SK-N-SH (cell line): Measurements from ENCODE around the gene FHOD3. TPM values are rescaled to one million over a fixed set of nuclear protein-coding genes. Genes with fewer than 3 reads are reported as not detected.
"Not testable (repeated sequence)": the region's sequence is repeated elsewhere in the genome, so short reads cannot be mapped to it uniquely, and the experiment has no call there.

Experiments
- CTCF ChIA-PET: fragments of 300-600, 350-600 bp; formaldehyde crosslinking; extraction: SDS; loops from one replicate; lab custom pipeline; 2021; lab: Yijun Ruan, JAX
- POLR2A ChIA-PET: fragments of 350-600 bp; sonication (Branson Sonifier 250); formaldehyde crosslinking; extraction: SDS; loops from one replicate; lab custom pipeline; 2020; ENCODE audit warnings: antibody characterized with exemption, inconsistent platforms; lab: Yijun Ruan, JAX
- DNase-seq: peaks from one replicate; pipeline ENCODE4 v3.0.0; 2012
- H2AFZ ChIP-seq: fragments of 200-600 bp; sonication (generic); 2 replicates; pipeline ENCODE4 v1.8.1; 2016; ENCODE audit warnings: antibody characterized with exemption, mild to moderate bottlenecking, low read depth
- H3F3A ChIP-seq: fragments of 200-600 bp; sonication (generic); replicated peaks from 2 replicates; pipeline ENCODE3; 2016; ENCODE audit warnings: antibody characterized with exemption, mild to moderate bottlenecking; ENCODE audit not compliant: insufficient read depth
- H3K27ac ChIP-seq, 2 experiments: fragments of 200-500 bp in 1 of 2; fragments of 200-600 bp in 1 of 2; sonication (Bioruptor generic) in 1 of 2; sonication (generic), shearing (Covaris generic) in 1 of 2; 2 replicates each; pipeline versions ENCODE4 v1.5.1 to v1.6.1; 2014 to 2016; ENCODE audit warnings: low read depth in 2 of 2, inconsistent platforms in 1 of 2, low read length in 1 of 2, mild to moderate bottlenecking in 1 of 2, mixed read lengths in 1 of 2
- H3K27me3 ChIP-seq: fragments of 200-600 bp; sonication (generic), shearing (Covaris generic); 2 replicates; pipeline ENCODE4 v1.6.1; 2016; ENCODE audit warnings: mixed run types; ENCODE audit not compliant: insufficient read depth
- H3K36me3 ChIP-seq, 2 experiments: fragments of 200-500 bp in 1 of 2; fragments of 200-600 bp in 1 of 2; sonication (Bioruptor generic) in 1 of 2; sonication (generic) in 1 of 2; replicated peaks in 1 of 2; 2 replicates each; pipeline versions ENCODE3 to v1.5.1; 2014 to 2016; ENCODE audit warnings: low read length in 1 of 2, mild to moderate bottlenecking in 1 of 2; ENCODE audit not compliant: insufficient read depth in 2 of 2, control insufficient read depth in 1 of 2
- H3K4me1 ChIP-seq, 2 experiments: fragments of 200-500 bp in 1 of 2; fragments of 200-600 bp in 1 of 2; sonication (Bioruptor generic) in 1 of 2; sonication (generic), shearing (Covaris generic) in 1 of 2; 2 replicates each; pipeline versions ENCODE4 v1.5.1 to v1.6.1; 2014 to 2016; ENCODE audit warnings: low read depth in 1 of 2, low read length in 1 of 2, mixed run types in 1 of 2; ENCODE audit not compliant: insufficient read depth in 2 of 2, control insufficient read depth in 1 of 2
- H3K4me2 ChIP-seq: fragments of 200-600 bp; sonication (generic), shearing (Covaris generic); 2 replicates; pipeline ENCODE4 v1.6.1; 2017; ENCODE audit warnings: mixed run types
- H3K4me3 ChIP-seq, 2 experiments: fragments of 200-500 bp in 1 of 2; fragments of 200-600 bp in 1 of 2; sonication (Bioruptor generic) in 1 of 2; sonication (generic), shearing (Covaris generic) in 1 of 2; 2 replicates each; pipeline versions ENCODE4 v1.5.1 to v1.8.1; 2014 to 2016; ENCODE audit warnings: low read depth in 2 of 2, inconsistent platforms in 1 of 2, low read length in 1 of 2, mild to moderate bottlenecking in 1 of 2, mixed read lengths in 1 of 2, moderate library complexity in 1 of 2
- H3K79me2 ChIP-seq: fragments of 200-600 bp; sonication (generic); 2 replicates; pipeline ENCODE4 v1.8.1; 2017; ENCODE audit warnings: mild to moderate bottlenecking; ENCODE audit not compliant: insufficient read depth
- H3K9ac ChIP-seq: fragments of 200-600 bp; sonication (generic); 2 replicates; pipeline ENCODE4 v1.6.1; 2017; ENCODE audit warnings: mixed run types
- H3K9me2 ChIP-seq: fragments of 200-600 bp; sonication (generic); 2 replicates; pipeline ENCODE4 v1.6.1; 2017; ENCODE audit warnings: mixed run types
- H3K9me3 ChIP-seq: fragments of 200-600 bp; sonication (generic); 2 replicates; pipeline ENCODE4 v1.6.1; 2017; ENCODE audit warnings: mixed run types, mild to moderate bottlenecking, moderate library complexity
- H4K20me1 ChIP-seq: fragments of 200-600 bp; sonication (generic); 2 replicates; pipeline ENCODE4 v1.6.1; 2017; ENCODE audit warnings: mild to moderate bottlenecking, mixed run types; ENCODE audit not compliant: insufficient read depth
- ELF1 ChIP-seq: IDR thresholded peaks from 2 replicates; pipeline ENCODE4 v1.4.0; 2012
- FOSL2 ChIP-seq: IDR thresholded peaks from 2 replicates; pipeline ENCODE4 v1.4.0; 2012; ENCODE audit warnings: low read depth, mild to moderate bottlenecking, moderate library complexity, borderline replicate concordance
- FOXJ3 ChIP-seq: sonication (generic); formaldehyde crosslinking; IDR thresholded peaks from 2 replicates; pipeline ENCODE4 v1.5.1; 2020; ENCODE audit warnings: mild to moderate bottlenecking, missing genetic modification reagents
- FOXM1 ChIP-seq: IDR thresholded peaks from 2 replicates; pipeline ENCODE4 v1.4.0; 2012; ENCODE audit warnings: low read depth, mild to moderate bottlenecking
- JUND ChIP-seq: IDR thresholded peaks from 2 replicates; pipeline ENCODE4 v1.4.0; 2012
- NRF1 ChIP-seq: IDR thresholded peaks from 2 replicates; pipeline ENCODE4 v1.6.1; 2012; ENCODE audit warnings: low read depth, mild to moderate bottlenecking, low read length
- RAD21 ChIP-seq: IDR thresholded peaks from 2 replicates; pipeline ENCODE4 v1.6.1; 2012; ENCODE audit warnings: mild to moderate bottlenecking, low read length
- RFX5 ChIP-seq: IDR thresholded peaks from 2 replicates; pipeline ENCODE4 v1.6.1; 2012; ENCODE audit warnings: mild to moderate bottlenecking, improper control_type of control experiment, low read length
- RXRA ChIP-seq: IDR thresholded peaks from 2 replicates; pipeline ENCODE4 v1.4.0; 2012; ENCODE audit warnings: low read depth, mild to moderate bottlenecking, borderline replicate concordance
- SIN3A ChIP-seq: IDR thresholded peaks from 2 replicates; pipeline ENCODE4 v1.6.1; 2012; ENCODE audit warnings: low read depth, mild to moderate bottlenecking, low read length, moderate library complexity, borderline replicate concordance
- SMC3 ChIP-seq: IDR thresholded peaks from 2 replicates; pipeline ENCODE4 v1.6.1; 2012; ENCODE audit warnings: low read depth, low read length, improper control_type of control experiment
- TAF1 ChIP-seq: IDR thresholded peaks from 2 replicates; pipeline ENCODE4 v1.6.1; 2012; ENCODE audit warnings: low read depth, mild to moderate bottlenecking, low read length, moderate library complexity, borderline replicate concordance
- TCF12 ChIP-seq: IDR thresholded peaks from 2 replicates; pipeline ENCODE4 v1.4.0; 2012
- ZBTB33 ChIP-seq: IDR thresholded peaks from 2 replicates; pipeline ENCODE4 v1.4.0; 2012; ENCODE audit warnings: low read depth, borderline replicate concordance
- WGBS: methylation state at CpG from one replicate; pipeline ENCODE4 v1.1.6; 2017; ENCODE audit warnings: low lambda C conversion rate; 5-methylcytosine and 5-hydroxymethylcytosine counted together
- polyA plus RNA-seq, 3 experiments: library from polyadenylated mRNA; depleted of rRNA; stranded (reverse); fragments of >200 nt; gene quantifications; 2 replicates each; pipeline ENCODE4 v1.2.3, GENCODE V29; 2012

Gene FHOD3
- polyA plus RNA-seq, 1 of the 3 experiments (the other 2 are of a cell fraction): 10.9 TPM

- H3K4me2 ChIP-seq: no peak overlapping the region
- no peaks in the 10 kb centered on the region; a peak in 1 of 4 replicates for H3K4me1 ChIP-seq
- no peak overlapping the region for H3K9ac ChIP-seq
- H3K36me3 ChIP-seq: peaks cover 18 to 75% of the 10 kb centered on the region in 2 experiments
- H3K79me2 ChIP-seq: peaks cover 2% of the 10 kb centered on the region; the same call in 1 of the 2 replicates
- peaks cover 3% of the 10 kb centered on the region for H3F3A ChIP-seq
- 0 out of 2 replicates have a peak, but pooled peaks cover 2% of the 10 kb centered on the region for H4K20me1 ChIP-seq
- CTCF ChIA-PET: interaction anchor here (0.7 to 4.0 kb wide), 3 partner anchors 14 to 505 kb away, joined by 3 to 10 read pairs (median 5); partner anchors contain the start of genes KIAA1328 and TPGS2
- H2AFZ ChIP-seq: no peak overlapping the region
- WGBS: 100% methylated on average over 1 of the region's 1 CpG
- no peak for DNase-seq
- H3K9me2 ChIP-seq: no peaks in the 10 kb centered on the region
- POLR2A ChIA-PET: no interaction called here
- H3K27ac ChIP-seq: no peak overlapping the region; a peak in 1 of 4 replicates
- H3K27me3 ChIP-seq: no peaks in the 10 kb centered on the region
- TF ChIP-seq RFX5 (no peak), RXRA (no peak), SIN3A (no peak), TCF12 (no peak), SMC3 (no peak), FOSL2 (no peak), ELF1 (no peak), RAD21 (no peak), TAF1 (no peak), ZBTB33 (no peak), JUND (no peak), FOXM1 (no peak), NRF1 (no peak), FOXJ3 (CRISPR knock-in tag) (no peak)
- no peak overlapping the region for H3K4me3 ChIP-seq
- no peaks in the 10 kb centered on the region for H3K9me3 ChIP-seq
These were observed 517.5 kb downstream of the FHOD3 start for GRCh38 chr18:36814994-36815393.

- H3K4me1 ChIP-seq, H2AFZ ChIP-seq, H3K4me3 ChIP-seq, H3F3A ChIP-seq, H3K27me3 ChIP-seq, H4K20me1 ChIP-seq, H3K9me2 ChIP-seq, H3K79me2 ChIP-seq, H3K9me3 ChIP-seq, H3K27ac ChIP-seq, H3K9ac ChIP-seq, H3K4me2 ChIP-seq, DNase-seq, POLR2A ChIA-PET: not testable (repeated sequence)
- CTCF ChIA-PET: interaction anchor here (4.0 kb wide), 1 partner anchor 128 kb away, joined by 10 read pairs; no protein-coding TSS in a partner anchor
- peaks cover 18 to 75% of the 10 kb centered on the region in 2 experiments for H3K36me3 ChIP-seq
These were observed 518.6 kb downstream of the FHOD3 start for GRCh38 chr18:36816096-36816495.
